ENCODE data around the gene ZBTB7C. TPM values are rescaled to one million over a fixed set of nuclear protein-coding genes. Genes with fewer than 3 reads are reported as not detected.

The ZBTB7C gene
- total and polyA plus RNA-seq, 2 of the 4 experiments (the other 2 are of a cell fraction), result not detected

DNA sequence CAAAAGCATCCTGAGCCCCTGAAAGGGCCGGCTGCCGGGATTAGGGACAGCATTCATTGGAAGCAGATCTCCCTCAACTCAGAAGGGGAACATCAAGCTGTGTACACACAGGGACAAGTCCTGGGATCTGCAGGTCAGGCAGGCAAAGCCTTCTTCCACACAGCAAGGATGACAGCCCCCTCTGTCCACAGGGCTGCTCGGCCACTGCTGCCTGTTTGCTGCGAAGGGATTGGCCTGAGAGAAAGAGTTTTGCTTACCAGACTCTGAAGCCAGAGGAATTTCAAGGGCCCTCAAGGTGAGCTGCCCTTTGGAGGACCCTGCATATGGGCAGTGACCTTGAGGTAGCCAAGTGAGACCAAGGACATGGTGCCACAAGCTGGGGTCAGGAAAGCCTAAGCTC, 11.1 kb downstream of the ZBTB7C start (continued):
- TF ChIP-seq, protein P1, sequence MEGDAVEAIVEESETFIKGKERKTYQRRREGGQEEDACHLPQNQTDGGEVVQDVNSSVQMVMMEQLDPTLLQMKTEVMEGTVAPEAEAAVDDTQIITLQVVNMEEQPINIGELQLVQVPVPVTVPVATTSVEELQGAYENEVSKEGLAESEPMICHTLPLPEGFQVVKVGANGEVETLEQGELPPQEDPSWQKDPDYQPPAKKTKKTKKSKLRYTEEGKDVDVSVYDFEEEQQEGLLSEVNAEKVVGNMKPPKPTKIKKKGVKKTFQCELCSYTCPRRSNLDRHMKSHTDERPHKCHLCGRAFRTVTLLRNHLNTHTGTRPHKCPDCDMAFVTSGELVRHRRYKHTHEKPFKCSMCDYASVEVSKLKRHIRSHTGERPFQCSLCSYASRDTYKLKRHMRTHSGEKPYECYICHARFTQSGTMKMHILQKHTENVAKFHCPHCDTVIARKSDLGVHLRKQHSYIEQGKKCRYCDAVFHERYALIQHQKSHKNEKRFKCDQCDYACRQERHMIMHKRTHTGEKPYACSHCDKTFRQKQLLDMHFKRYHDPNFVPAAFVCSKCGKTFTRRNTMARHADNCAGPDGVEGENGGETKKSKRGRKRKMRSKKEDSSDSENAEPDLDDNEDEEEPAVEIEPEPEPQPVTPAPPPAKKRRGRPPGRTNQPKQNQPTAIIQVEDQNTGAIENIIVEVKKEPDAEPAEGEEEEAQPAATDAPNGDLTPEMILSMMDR (conservative IDR thresholded peaks at IDR 0.05; ENCODE audit: low read depth, low read length), result no peak
- TF ChIP-seq, protein P2, sequence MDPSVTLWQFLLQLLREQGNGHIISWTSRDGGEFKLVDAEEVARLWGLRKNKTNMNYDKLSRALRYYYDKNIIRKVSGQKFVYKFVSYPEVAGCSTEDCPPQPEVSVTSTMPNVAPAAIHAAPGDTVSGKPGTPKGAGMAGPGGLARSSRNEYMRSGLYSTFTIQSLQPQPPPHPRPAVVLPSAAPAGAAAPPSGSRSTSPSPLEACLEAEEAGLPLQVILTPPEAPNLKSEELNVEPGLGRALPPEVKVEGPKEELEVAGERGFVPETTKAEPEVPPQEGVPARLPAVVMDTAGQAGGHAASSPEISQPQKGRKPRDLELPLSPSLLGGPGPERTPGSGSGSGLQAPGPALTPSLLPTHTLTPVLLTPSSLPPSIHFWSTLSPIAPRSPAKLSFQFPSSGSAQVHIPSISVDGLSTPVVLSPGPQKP (IDR thresholded peaks at IDR 0.05; ENCODE audit: borderline replicate concordance, low read depth, low read length), result no peak
- TF ChIP-seq NFE2L2 (IDR thresholded peaks at IDR 0.05; ENCODE audit: low read depth, low read length), result no peak

DNA sequence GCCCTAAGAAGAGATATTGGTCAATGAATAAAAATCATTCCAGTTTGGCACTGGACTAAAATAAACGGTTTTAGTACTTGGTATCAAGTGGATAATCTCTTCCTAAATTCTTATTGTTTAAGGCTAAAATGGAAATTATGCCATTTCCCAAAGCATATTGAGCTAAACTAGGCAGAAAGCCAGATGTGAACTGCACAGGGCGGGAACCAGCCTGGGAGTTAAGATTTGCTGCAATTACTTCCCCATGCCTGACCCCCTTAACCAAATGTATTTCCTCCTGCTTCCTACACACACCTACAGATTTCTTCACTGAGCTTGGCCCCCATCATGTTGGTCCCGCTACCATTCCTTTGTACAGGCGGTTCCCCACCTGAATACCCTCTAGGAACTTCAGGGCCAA, 12.2 kb downstream of the ZBTB7C start:
- H2BK20ac ChIP-seq (ENCODE audit: low read depth, low read length), result no peak overlapping the region
- no peak overlapping the region for H3K9ac ChIP-seq (ENCODE audit: low read depth, low read length)
- H3K4me2 ChIP-seq (ENCODE audit: low read depth, low read length), result no peak overlapping the region
- H4K91ac ChIP-seq (ENCODE audit: insufficient read depth, low read depth, low read length), result no peak overlapping the region
- no peak overlapping the region for H2AK9ac ChIP-seq (replicated peaks; ENCODE audit: low read depth, low read length, poor library complexity)
- dilution Hi-C loops (cut with HindIII; ENCODE audit: low sequenced_read_pairs, unreplicated experiment) (no loop called here), intact Hi-C loops (cut with micrococcal nuclease) (no loop called here), in situ Hi-C loops (cut with MboI; ENCODE audit: low sequenced_read_pairs) (no loop called here)
- H4K5ac ChIP-seq (ENCODE audit: low read depth, low read length), result no peak overlapping the region
- no peaks in the 10 kb centered on the region for H3K4me1 ChIP-seq (ENCODE audit: control insufficient read depth, insufficient read depth, low read length)
- no peak overlapping the region for H3K14ac ChIP-seq (replicated peaks; ENCODE audit: low read depth, low read length)
- ChIA-PET POLR2A (ENCODE audit: unreplicated experiment) (no interaction called here), CTCF (no interaction called here)
- H2BK15ac ChIP-seq (ENCODE audit: low read depth, low read length), result no peak overlapping the region
- no peak overlapping the region for H2BK120ac ChIP-seq (ENCODE audit: low read depth, low read length)
- H2AFZ ChIP-seq (replicated peaks; ENCODE audit: low read length, poor library complexity), result no peak overlapping the region
- no peaks in the 10 kb centered on the region for H3K36me3 ChIP-seq (ENCODE audit: control insufficient read depth, insufficient read depth, low read length)
- no peaks in the 10 kb centered on the region for H3K9me3 ChIP-seq (ENCODE audit: control insufficient read depth, insufficient read depth, low read length)
- no peak overlapping the region for H4K8ac ChIP-seq (ENCODE audit: low read depth in 2 of 2, low read length in 2 of 2)
- WGBS, 2 experiments (ENCODE audit: extremely low coverage in 2 of 2, insufficient read length in 1 of 2), result no CpG with 5 or more reads among the region's 4 CpGs
- H3K9me1 ChIP-seq (ENCODE audit: insufficient read depth, low read length), result no peaks in the 10 kb centered on the region
- H2BK5ac ChIP-seq (ENCODE audit: low read depth, low read length, poor library complexity, severe bottlenecking), result no peak overlapping the region
- H3K23ac ChIP-seq (ENCODE audit: low read depth, low read length), result no peak overlapping the region
- H4K20me1 ChIP-seq (ENCODE audit: insufficient read depth, low read length), result no peaks in the 10 kb centered on the region
- H3K27ac ChIP-seq (ENCODE audit: insufficient read depth, low read length), result no peak overlapping the region
- no TSS peak for BruUV-seq (replicated peaks)
- DNase-seq (no peak), ATAC-seq (ENCODE audit: low read depth) (no peak)
- H3K4ac ChIP-seq (ENCODE audit: low read depth, low read length), result no peak overlapping the region
- H2AK5ac ChIP-seq (ENCODE audit: low read depth, low read length), result no peak overlapping the region
- no peak overlapping the region for H3K56ac ChIP-seq (ENCODE audit: extremely low read depth, insufficient read depth, low read length)
- no peak overlapping the region for H3K4me3 ChIP-seq (ENCODE audit: insufficient read depth, low read depth, low read length)
- no peak overlapping the region for H3K18ac ChIP-seq (ENCODE audit: low read depth, low read length)
- no peaks in the 10 kb centered on the region for H3K79me1 ChIP-seq (ENCODE audit: low read depth in 1 of 2, low read length in 2 of 2)
- peaks cover 50% of the 10 kb centered on the region for H3K27me3 ChIP-seq (ENCODE audit: control insufficient read depth, insufficient read depth, low read length)
- TF ChIP-seq CEBPB (IDR thresholded peaks at IDR 0.05; ENCODE audit: low read depth, low read length) (no peak), CHD1 (IDR thresholded peaks at IDR 0.05; ENCODE audit: low read depth, low read length) (no peak), MXI1 (IDR thresholded peaks at IDR 0.05; ENCODE audit: borderline replicate concordance, low read depth, low read length) (no peak), BHLHE40 (IDR thresholded peaks at IDR 0.05; ENCODE audit: low read depth, low read length) (no peak), SMC3 (IDR thresholded peaks at IDR 0.05; ENCODE audit: low read depth, low read length) (no peak), NFE2L2 (IDR thresholded peaks at IDR 0.05; ENCODE audit: low read depth, low read length) (no peak), FOS (IDR thresholded peaks at IDR 0.05; ENCODE audit: low read depth, low read length) (no peak), RFX5 (IDR thresholded peaks at IDR 0.05; ENCODE audit: low read depth, low read length) (no peak), RCOR1 (IDR thresholded peaks at IDR 0.05; ENCODE audit: insufficient replicate concordance, low read length) (no peak), POLR2A (IDR thresholded peaks at IDR 0.05; ENCODE audit: low read depth, low read length) (no peak), MAFK (IDR thresholded peaks at IDR 0.05; ENCODE audit: low read depth, low read length) (no peak)
- TF ChIP-seq, protein P1 (conservative IDR thresholded peaks at IDR 0.05; ENCODE audit: low read depth, low read length), result no peak
